Measurements from ENCODE around the gene MEI4.

GRCh38 chr6:77816766-77817270 is 164.0 kb downstream of the MEI4 start:
- no peak for TF ChIP-seq CTCF (IDR thresholded peaks at IDR 0.05)
- no peak for TF ChIP-seq EZH2 (IDR thresholded peaks at IDR 0.05)
- TF ChIP-seq EZH2phosphoT487 (IDR thresholded peaks at IDR 0.05), result no peak

Data from neural progenitor cell (in vitro differentiated cells).